ENCODE results near the gene IMPDH1.

DNA sequence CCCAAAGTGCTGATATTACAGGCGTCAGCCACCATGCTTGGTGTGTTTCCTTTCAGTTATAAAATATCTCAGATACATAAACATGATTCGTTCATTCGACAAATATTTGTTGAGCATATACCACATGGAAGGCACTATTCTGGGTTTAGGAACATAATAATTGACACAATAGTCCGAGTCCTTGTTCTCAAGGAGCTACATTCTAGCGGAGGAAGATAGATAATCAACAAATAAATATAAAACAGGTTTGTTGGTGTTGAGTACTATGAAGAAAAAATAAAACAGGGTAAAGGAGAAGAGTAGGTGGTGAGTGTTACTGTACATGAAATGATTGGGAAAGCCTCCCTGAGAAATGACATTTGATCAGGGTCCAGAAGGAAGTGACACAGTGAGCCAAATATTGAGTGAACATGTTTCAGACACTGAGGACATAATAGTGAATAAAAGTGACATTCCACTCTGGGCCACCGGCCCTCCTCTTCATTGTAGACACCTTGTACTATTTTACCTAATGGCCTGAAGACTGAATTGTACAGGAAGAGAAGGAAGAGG, 39.0 kb upstream of the IMPDH1 start:
- TF ChIP-seq POLR2A (IDR thresholded peaks at IDR 0.05; ENCODE audit: low read depth), result no peak
- TF ChIP-seq, protein P1, sequence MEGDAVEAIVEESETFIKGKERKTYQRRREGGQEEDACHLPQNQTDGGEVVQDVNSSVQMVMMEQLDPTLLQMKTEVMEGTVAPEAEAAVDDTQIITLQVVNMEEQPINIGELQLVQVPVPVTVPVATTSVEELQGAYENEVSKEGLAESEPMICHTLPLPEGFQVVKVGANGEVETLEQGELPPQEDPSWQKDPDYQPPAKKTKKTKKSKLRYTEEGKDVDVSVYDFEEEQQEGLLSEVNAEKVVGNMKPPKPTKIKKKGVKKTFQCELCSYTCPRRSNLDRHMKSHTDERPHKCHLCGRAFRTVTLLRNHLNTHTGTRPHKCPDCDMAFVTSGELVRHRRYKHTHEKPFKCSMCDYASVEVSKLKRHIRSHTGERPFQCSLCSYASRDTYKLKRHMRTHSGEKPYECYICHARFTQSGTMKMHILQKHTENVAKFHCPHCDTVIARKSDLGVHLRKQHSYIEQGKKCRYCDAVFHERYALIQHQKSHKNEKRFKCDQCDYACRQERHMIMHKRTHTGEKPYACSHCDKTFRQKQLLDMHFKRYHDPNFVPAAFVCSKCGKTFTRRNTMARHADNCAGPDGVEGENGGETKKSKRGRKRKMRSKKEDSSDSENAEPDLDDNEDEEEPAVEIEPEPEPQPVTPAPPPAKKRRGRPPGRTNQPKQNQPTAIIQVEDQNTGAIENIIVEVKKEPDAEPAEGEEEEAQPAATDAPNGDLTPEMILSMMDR (IDR thresholded peaks at IDR 0.05), result no peak
- no peak for TF ChIP-seq POLR2AphosphoS5 (IDR thresholded peaks at IDR 0.05)
- no peak for TF ChIP-seq EP300 (IDR thresholded peaks at IDR 0.05)

Data from esophagus muscularis mucosa (tissue), 4 donors.